SK-N-MC (cell line): Measurements from ENCODE around the gene MGAT5.

Source experiments
- DNase-seq: peaks from one replicate; pipeline ENCODE4 v3.0.0-alpha.2; 2011; ENCODE audit warnings: low read depth, low spot score
- H3K27ac ChIP-seq: fragments of 200-600 bp; sonication (generic); 2 replicates; pipeline ENCODE4 v1.5.1; 2016; ENCODE audit warnings: mixed run types
- H3K36me3 ChIP-seq: fragments of 200-600 bp; sonication (generic); 2 replicates; pipeline ENCODE4 v1.6.1; 2017; ENCODE audit warnings: antibody characterized with exemption, low read length, mixed read lengths; ENCODE audit not compliant: insufficient read depth
- H3K4me3 ChIP-seq: fragments of 200-600 bp; sonication (generic); 2 replicates; pipeline ENCODE4 v1.5.1; 2016
- H3K9ac ChIP-seq: fragments of 200-600 bp; sonication (generic); 2 replicates; pipeline ENCODE4 v1.8.0; 2017; ENCODE audit warnings: mixed run types, mixed read lengths; ENCODE audit not compliant: insufficient read length
- H3K9me3 ChIP-seq: fragments of 200-600 bp; sonication (generic); 2 replicates; pipeline ENCODE4 v1.6.1; 2017; ENCODE audit warnings: low read depth, mild to moderate bottlenecking, antibody characterized with exemption, low read length, moderate library complexity, mixed read lengths
- EZH2 ChIP-seq: fragments of 200-600 bp; sonication (generic); IDR thresholded peaks from one replicate; pipeline ENCODE4 v1.6.1; 2017; ENCODE audit warnings: antibody characterized with exemption
- FOXP2 ChIP-seq: optimal IDR thresholded peaks from 2 replicates; pipeline ENCODE3; 2011; ENCODE audit warnings: mild to moderate bottlenecking, moderate library complexity; ENCODE audit not compliant: insufficient read depth; ENCODE audit errors: extremely low read length, control extremely low read depth
- POLR2AphosphoS5 ChIP-seq: IDR thresholded peaks from 2 replicates; pipeline ENCODE4 v1.6.1; 2012; ENCODE audit warnings: mild to moderate bottlenecking, low read depth, low read length, borderline replicate concordance

Gene MGAT5

DNA sequence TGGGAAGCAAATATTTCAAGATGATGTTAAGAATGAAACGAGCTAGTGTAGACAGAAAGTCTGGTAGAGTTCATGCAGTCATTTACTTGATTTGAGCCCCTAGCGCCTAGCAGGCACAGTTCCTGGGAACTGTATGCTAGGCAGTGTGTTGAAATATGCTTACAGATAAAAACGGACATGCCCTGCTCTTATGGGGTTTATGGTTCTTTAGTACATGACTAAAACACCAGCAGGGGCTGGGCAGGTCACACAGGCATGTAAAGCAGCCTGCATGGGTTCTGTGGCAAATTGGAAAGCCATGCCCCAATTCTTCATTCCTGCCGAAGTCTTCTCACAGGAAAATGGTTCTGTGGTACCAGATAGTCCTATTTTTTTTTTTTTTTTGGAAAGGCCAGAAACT is 27.3 kb upstream of the MGAT5 start:
- Histone ChIP-seq H3K9ac (no peak overlapping the region), H3K4me3 (no peak overlapping the region), H3K9me3 (no peaks in the 10 kb centered on the region), H3K27ac (no peak overlapping the region), H3K36me3 (no peaks in the 10 kb centered on the region)
- no peak for DNase-seq
- TF ChIP-seq FOXP2 (no peak), POLR2AphosphoS5 (no peak), EZH2 (no peak)

DNA sequence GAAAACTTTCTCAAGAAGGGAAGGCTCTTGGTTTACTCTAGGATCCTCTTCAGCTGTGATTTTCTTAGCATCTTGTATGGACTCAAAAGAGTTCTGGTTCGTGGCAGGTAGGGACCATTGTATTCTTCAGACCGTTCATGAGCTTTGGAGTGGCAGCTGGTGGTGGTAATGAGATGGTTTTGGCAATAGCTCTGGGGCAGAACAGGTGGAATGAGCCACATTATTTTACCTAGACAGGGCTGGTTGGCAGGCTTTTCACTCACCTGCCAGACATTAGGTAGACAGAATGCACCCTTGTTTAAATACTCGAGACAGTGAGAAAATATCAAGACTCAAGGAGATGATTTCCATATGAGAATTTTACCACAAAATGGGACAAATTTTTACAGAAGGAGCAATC is 26.2 kb upstream of the MGAT5 start:
- Histone ChIP-seq H3K9me3 (no peaks in the 10 kb centered on the region), H3K4me3 (no peak overlapping the region), H3K27ac (no peak overlapping the region), H3K36me3 (no peaks in the 10 kb centered on the region), H3K9ac (no peak overlapping the region)
- DNase-seq = no peak
- TF ChIP-seq FOXP2 (no peak), POLR2AphosphoS5 (no peak), EZH2 (no peak)

DNA sequence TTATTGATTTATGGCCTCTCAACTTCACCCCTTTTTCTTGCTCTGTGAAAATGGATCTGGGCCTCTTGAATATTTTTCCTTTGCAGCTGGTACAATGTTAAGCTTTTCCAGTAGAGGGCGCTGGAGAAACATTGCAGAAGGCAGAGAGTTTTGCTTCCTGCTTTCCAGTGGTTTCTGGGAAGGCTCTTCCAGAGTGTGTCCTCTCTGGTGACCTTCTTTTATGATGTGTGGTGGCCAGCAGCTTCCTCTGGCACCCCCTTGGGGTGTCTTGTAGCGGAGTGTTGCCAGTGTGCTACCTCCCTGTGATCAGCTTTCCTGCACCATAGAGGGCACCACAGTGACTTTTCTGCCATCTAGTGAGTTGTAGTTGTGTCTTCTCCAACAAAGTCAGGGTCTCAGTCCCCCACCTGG is 25.4 kb upstream of the MGAT5 start:
- Histone ChIP-seq H3K27ac (no peak overlapping the region), H3K9me3 (no peaks in the 10 kb centered on the region), H3K4me3 (no peak overlapping the region), H3K9ac (no peak overlapping the region), H3K36me3 (no peaks in the 10 kb centered on the region)
- no peak for TF ChIP-seq FOXP2
- TF ChIP-seq EZH2 = no peak
- no peak for TF ChIP-seq POLR2AphosphoS5
- DNase-seq = no peak

DNA sequence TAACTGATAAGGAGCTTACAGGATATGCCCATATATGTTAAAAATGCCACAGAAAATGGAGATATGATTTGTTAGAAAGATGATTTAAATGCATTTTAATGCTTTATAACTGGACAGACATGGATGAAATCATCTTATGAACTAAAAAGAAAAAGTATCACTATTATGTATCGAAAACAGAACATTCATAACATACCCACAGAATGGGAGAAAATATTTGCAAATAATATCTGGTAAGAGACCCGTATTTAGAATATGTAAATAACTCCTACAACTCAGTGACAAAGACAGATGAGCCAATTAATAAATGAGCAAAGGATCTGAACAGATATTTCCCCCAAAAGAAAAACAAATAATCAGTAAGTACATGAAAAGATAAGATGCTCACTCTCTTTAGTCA is 24.3 kb upstream of the MGAT5 start:
- Histone ChIP-seq H3K4me3 (no peak overlapping the region), H3K36me3 (no peaks in the 10 kb centered on the region), H3K27ac (no peak overlapping the region), H3K9me3 (no peaks in the 10 kb centered on the region), H3K9ac (no peak overlapping the region)
- DNase-seq = no peak
- no peak for TF ChIP-seq FOXP2
- TF ChIP-seq EZH2 = no peak
- TF ChIP-seq POLR2AphosphoS5 = no peak

DNA sequence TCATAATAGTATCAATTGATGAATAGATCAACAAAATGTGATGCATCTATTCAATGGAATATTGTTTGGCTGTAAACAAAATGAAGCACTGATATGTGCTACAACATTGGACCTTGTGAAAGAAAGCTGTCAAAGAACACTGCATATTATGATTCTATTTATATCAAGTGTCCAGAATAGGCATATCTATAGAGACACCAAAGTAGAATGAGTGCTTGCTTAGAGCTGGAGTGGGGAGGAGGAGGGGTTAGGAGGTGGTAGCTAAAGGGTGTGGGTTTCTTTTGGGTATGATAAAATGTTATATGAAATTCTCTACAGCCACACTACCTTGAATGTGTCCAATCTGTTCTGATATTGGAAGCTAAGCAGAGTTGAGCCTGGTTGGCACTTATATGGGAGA is 23.0 kb upstream of the MGAT5 start:
- no peak for TF ChIP-seq EZH2
- no peaks in the 10 kb centered on the region for H3K9me3 ChIP-seq
- no peaks in the 10 kb centered on the region for H3K36me3 ChIP-seq
- H3K4me3 ChIP-seq = no peak overlapping the region
- no peak overlapping the region for H3K27ac ChIP-seq
- no peak for DNase-seq
- no peak overlapping the region for H3K9ac ChIP-seq

DNA sequence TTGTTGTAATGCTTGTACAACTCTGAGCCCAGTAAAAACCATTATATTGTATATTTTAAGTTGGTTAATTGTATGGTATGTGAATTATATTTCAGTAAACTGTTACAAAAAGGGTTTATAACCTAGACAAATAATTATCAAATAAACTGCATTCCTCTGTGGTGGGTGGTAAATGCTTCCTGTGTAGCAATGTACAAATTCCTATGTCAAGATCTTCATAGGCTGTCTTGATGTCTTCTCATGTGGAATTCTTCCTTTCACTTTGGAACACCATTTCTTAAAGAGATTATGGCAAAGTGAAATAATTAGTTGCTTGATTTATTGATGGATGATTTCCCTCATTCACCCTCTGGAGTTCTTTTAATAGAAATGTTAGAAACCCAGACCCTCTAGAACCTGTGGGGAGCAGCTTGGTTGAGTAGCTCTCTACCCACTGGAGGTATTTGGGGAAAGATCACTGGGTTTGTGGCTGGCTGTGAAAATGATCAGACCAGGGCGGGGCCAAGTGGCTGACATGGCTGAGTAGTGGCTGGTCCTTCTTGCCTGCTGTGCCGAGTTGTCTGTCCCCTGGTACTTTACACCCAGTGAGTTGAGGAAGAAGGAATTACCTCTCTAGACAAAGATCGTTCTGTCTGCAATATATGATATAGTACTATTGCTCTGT is 22.4 kb upstream of the MGAT5 start:
- DNase-seq = no peak
- Histone ChIP-seq H3K9me3 (no peaks in the 10 kb centered on the region), H3K27ac (no peak overlapping the region), H3K4me3 (no peak overlapping the region), H3K36me3 (no peaks in the 10 kb centered on the region), H3K9ac (no peak overlapping the region)
- TF ChIP-seq POLR2AphosphoS5 = no peak
- no peak for TF ChIP-seq FOXP2
- TF ChIP-seq EZH2 = no peak

DNA sequence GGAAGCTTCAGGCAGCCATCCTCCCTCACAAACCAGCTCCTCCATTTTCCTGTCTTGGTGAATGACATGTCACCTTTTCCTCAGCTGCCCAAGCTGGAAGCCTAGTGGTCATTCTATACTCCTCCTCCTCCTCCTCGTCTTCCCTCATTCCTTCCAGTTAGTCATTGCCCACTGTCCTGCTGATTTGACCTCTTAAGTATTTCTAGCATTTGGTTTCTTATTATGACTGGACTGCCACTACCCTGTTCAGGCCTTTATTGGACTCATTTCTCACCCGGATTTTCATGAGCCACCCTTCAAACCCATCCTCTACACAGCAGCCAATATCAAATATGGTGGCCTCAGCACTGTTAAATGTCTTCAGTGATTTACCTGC is 21.9 kb upstream of the MGAT5 start:
- DNase-seq = no peak

DNA sequence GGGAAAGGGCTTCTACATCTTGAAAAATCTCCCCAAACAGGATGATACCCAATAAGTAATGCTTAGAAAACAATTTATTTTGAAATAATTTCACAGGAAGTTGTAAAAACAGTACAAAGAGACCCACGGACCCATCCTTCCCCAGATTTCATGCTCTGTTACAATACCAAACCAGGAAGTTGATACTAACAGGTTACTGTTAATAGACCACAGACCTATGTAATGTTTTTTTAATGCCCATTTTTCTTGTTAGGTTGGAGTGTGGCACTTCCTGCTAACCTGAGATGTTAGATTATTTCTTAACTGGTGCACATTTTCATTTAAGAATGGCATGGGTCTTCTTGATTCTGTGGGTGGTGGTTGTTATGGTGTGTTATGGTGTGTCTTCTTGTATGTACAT is 21.4 kb upstream of the MGAT5 start:
- no peaks in the 10 kb centered on the region for H3K36me3 ChIP-seq
- H3K4me3 ChIP-seq = no peak overlapping the region
- no peak overlapping the region for H3K27ac ChIP-seq
- DNase-seq = no peak
- TF ChIP-seq FOXP2 (no peak), EZH2 (no peak), POLR2AphosphoS5 (no peak)
- H3K9me3 ChIP-seq = no peaks in the 10 kb centered on the region
- no peak overlapping the region for H3K9ac ChIP-seq

More for the DNA sequence above, 21.9 kb upstream of the MGAT5 start:
- Histone ChIP-seq H3K9me3 (no peaks in the 10 kb centered on the region), H3K27ac (no peak overlapping the region), H3K36me3 (no peaks in the 10 kb centered on the region), H3K9ac (no peak overlapping the region), H3K4me3 (no peak overlapping the region)
- TF ChIP-seq FOXP2 (no peak), EZH2 (no peak), POLR2AphosphoS5 (no peak)

DNA sequence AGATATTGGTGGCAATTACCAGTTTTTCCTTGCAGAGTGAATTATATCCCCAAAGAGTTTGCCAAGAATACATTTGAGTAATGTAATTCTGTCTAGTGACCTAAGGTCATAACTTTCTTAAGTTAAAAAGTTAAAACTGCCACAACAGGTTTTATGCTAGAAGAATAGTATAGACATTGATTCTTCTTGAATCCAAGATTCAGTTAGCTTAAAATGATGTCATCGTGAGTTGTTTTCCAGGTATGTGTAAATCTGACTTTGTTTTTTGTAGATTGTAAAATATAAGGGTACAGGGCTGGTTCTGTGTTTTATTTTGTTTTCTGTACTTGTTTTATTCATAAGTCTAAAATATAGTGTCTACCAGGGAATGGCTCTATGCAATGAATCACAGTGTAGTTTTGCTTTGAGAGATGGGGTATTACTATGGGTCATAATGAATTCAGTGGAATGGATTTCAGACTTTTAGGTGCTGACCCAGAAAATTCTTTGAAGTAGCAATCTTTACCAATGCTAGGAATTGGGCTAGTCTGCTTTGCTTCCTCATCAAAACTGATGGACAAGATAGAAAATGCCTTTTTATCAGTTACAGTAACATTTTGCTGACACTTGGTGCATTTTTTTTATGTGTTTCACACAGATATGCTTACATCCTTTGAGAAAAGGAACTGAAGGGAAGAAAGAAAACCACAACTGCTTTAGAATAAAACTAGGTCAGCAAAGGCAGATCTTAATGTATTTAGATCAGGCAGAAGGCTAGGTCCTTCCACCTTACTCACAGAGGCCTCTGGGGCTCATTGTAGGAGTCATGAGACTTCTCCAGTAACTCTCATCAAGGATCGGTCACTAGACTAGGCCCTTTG is 20.8 kb upstream of the MGAT5 start:
- Histone ChIP-seq H3K9me3 (no peaks in the 10 kb centered on the region), H3K9ac (no peak overlapping the region), H3K4me3 (no peak overlapping the region), H3K36me3 (no peaks in the 10 kb centered on the region), H3K27ac (no peak overlapping the region)
- DNase-seq = no peak
- TF ChIP-seq FOXP2 (no peak), POLR2AphosphoS5 (no peak), EZH2 (no peak)
